Measurements from ENCODE around the gene RUBCNL. TPM values are rescaled to one million over a fixed set of nuclear protein-coding genes. Genes with fewer than 3 reads are reported as not detected.

RUBCNL gene
- total and polyA plus RNA-seq, 2 donors (not counting 3 experiments of a cell fraction or from before 2014, with no cell fraction given): not detected

DNA sequence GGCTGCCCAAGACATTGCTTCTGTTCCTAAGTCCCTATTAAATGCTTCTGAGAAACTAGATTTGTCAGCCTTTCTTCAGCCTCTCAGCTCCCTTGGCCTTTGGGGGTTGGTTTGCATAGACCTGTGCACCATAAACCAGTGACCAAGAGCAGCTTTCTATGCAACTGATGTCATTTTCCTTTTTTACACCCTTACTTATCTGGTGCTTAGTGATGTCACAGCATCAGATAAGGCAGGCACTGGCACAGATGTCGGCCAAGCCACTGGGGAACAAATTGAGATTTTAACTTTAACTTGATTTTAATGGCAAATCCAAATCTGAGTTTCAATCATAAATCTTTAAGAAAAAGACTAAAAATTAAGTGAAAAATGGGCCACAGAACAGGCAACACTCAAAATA, 59.8 kb downstream of the RUBCNL start:
- H3K79me2 ChIP-seq (ENCODE audit: control insufficient read depth, insufficient read depth, low read length): no peaks in the 10 kb centered on the region
- dilution Hi-C loops (cut with MboI; ENCODE audit: extremely low pct_ligation_motif_present, low sequenced_read_pairs) (no loop called here), intact Hi-C loops (cut with micrococcal nuclease) (loop anchor here (10.0 kb wide), 1 partner anchor 398 kb away; no protein-coding TSS in a partner anchor)
- no peaks in the 10 kb centered on the region for H3K36me3 ChIP-seq (ENCODE audit: control insufficient read depth in 2 of 2, extremely low read depth in 1 of 2, insufficient read depth in 2 of 2, low read length in 2 of 2)
- no TSS peak for BruUV-seq (replicated peaks)
- no peak overlapping the region for H3K4me3 ChIP-seq (replicated peaks in 1 of 3; ENCODE audit: insufficient read depth in 1 of 3, low read depth in 1 of 3, low read length in 3 of 3)
- no peak overlapping the region for H3K9ac ChIP-seq (replicated peaks; ENCODE audit: extremely low read depth, insufficient read depth, low read length)
- no peaks in the 10 kb centered on the region for H3K9me3 ChIP-seq (replicated peaks; ENCODE audit: control insufficient read depth, insufficient read depth, low read length)
- POLR2A ChIA-PET: no interaction called here
- TF ChIP-seq POLR2AphosphoS5 (IDR thresholded peaks at IDR 0.05; ENCODE audit: insufficient read depth, low read depth, low read length) (no peak), FOS (IDR thresholded peaks at IDR 0.05; ENCODE audit: borderline replicate concordance, insufficient read depth, low read length) (no peak), JUN (IDR thresholded peaks at IDR 0.05; ENCODE audit: borderline replicate concordance, insufficient read depth, insufficient read length, low read depth) (no peak), GATA2 (IDR thresholded peaks at IDR 0.05; ENCODE audit: insufficient read depth, insufficient read length, low read depth, low read length) (no peak), POLR2A (IDR thresholded peaks at IDR 0.05; ENCODE audit: low read depth, low read length) (no peak), EZH2 (IDR thresholded peaks at IDR 0.05; ENCODE audit: borderline replicate concordance, low read depth, low read length, severe bottlenecking) (no peak), MYC (IDR thresholded peaks at IDR 0.05; ENCODE audit: low read depth, low read length) (no peak)
- TF ChIP-seq, protein P1, sequence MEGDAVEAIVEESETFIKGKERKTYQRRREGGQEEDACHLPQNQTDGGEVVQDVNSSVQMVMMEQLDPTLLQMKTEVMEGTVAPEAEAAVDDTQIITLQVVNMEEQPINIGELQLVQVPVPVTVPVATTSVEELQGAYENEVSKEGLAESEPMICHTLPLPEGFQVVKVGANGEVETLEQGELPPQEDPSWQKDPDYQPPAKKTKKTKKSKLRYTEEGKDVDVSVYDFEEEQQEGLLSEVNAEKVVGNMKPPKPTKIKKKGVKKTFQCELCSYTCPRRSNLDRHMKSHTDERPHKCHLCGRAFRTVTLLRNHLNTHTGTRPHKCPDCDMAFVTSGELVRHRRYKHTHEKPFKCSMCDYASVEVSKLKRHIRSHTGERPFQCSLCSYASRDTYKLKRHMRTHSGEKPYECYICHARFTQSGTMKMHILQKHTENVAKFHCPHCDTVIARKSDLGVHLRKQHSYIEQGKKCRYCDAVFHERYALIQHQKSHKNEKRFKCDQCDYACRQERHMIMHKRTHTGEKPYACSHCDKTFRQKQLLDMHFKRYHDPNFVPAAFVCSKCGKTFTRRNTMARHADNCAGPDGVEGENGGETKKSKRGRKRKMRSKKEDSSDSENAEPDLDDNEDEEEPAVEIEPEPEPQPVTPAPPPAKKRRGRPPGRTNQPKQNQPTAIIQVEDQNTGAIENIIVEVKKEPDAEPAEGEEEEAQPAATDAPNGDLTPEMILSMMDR (IDR thresholded peaks at IDR 0.05; ENCODE audit: extremely low read depth in 1 of 2, insufficient read depth in 1 of 2, low read depth in 1 of 2, low read length in 2 of 2): no peak
- TF ChIP-seq, protein P2, sequence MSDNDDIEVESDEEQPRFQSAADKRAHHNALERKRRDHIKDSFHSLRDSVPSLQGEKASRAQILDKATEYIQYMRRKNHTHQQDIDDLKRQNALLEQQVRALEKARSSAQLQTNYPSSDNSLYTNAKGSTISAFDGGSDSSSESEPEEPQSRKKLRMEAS (IDR thresholded peaks at IDR 0.05; ENCODE audit: insufficient read depth, insufficient read length): no peak
- no peaks in the 10 kb centered on the region for H4K20me1 ChIP-seq (replicated peaks; ENCODE audit: control insufficient read depth, extremely low read depth, insufficient read depth, low read length)
- no peak overlapping the region for H2AFZ ChIP-seq (ENCODE audit: low read depth, low read length)
- no peak overlapping the region for H3K27ac ChIP-seq (ENCODE audit: insufficient read depth, low read depth, low read length)
- CTCF ChIA-PET: no interaction called here
- DNase-seq (ENCODE audit: low read depth, low spot score): no peak
- H3K27me3 ChIP-seq (ENCODE audit: control insufficient read depth in 2 of 2, insufficient read depth in 2 of 2, low read length in 2 of 2): peaks cover 8 to 9% of the 10 kb centered on the region in 2 experiments
- FAIRE-seq: no peak
- H3K9me1 ChIP-seq (replicated peaks; ENCODE audit: control insufficient read depth, extremely low read depth, insufficient read depth, low read length): no peaks in the 10 kb centered on the region
- no peak overlapping the region for H3K4me2 ChIP-seq (ENCODE audit: insufficient read depth, low read length)
- no peaks in the 10 kb centered on the region for H3K4me1 ChIP-seq (ENCODE audit: control insufficient read depth, extremely low read depth, insufficient read depth, low read length)
